Neuronal stem cell (in vitro differentiated cells): ENCODE data around the gene EDC3.

Experiments used
- DNase-seq: peaks from one replicate; pipeline ENCODE4 v3.0.0-alpha.2; 2013; ENCODE audit warnings: low spot score
- H2AFZ ChIP-seq: one replicate; pipeline ENCODE4 v1.6.1; 2013; ENCODE audit warnings: mild to moderate bottlenecking, low read length, inconsistent platforms
- H2AK5ac ChIP-seq: 2 replicates; pipeline ENCODE4 v1.6.1; 2013; ENCODE audit warnings: low read depth, mild to moderate bottlenecking, inconsistent platforms, low read length, moderate library complexity, mixed read lengths
- H2BK120ac ChIP-seq: 2 replicates; pipeline ENCODE4 v1.6.1; 2013; ENCODE audit warnings: low read depth, mild to moderate bottlenecking, inconsistent platforms, low read length, moderate library complexity, mixed read lengths
- H2BK12ac ChIP-seq: one replicate; pipeline ENCODE4 v1.6.1; 2013; ENCODE audit warnings: low read length, inconsistent platforms
- H2BK15ac ChIP-seq: 2 replicates; pipeline ENCODE4 v1.6.1; 2013; ENCODE audit warnings: mild to moderate bottlenecking, low read length, inconsistent platforms, mixed read lengths
- H2BK5ac ChIP-seq: one replicate; pipeline ENCODE4 v1.6.1; 2013; ENCODE audit warnings: inconsistent platforms, mild to moderate bottlenecking, low read length, moderate library complexity
- H3K14ac ChIP-seq: one replicate; pipeline ENCODE4 v1.6.1; 2013; ENCODE audit warnings: low read length, inconsistent platforms
- H3K18ac ChIP-seq: 2 replicates; pipeline ENCODE4 v1.6.1; 2013; ENCODE audit warnings: low read length, inconsistent platforms
- H3K23ac ChIP-seq: 2 replicates; pipeline ENCODE4 v1.6.1; 2013; ENCODE audit warnings: low read depth, mild to moderate bottlenecking, mixed read lengths, low read length, inconsistent platforms; ENCODE audit not compliant: poor library complexity
- H3K27ac ChIP-seq: replicated peaks from 3 replicates; pipeline ENCODE4 v1.5.1; 2013; ENCODE audit warnings: low read length, inconsistent platforms
- H3K27me3 ChIP-seq, 3 experiments: 2 replicates each; pipeline ENCODE4 v1.6.1; 2013; ENCODE audit warnings: low read length in 3 of 3, mild to moderate bottlenecking in 2 of 3, inconsistent platforms in 1 of 3, low read depth in 1 of 3, mixed read lengths in 1 of 3, moderate library complexity in 1 of 3; ENCODE audit not compliant: control insufficient read depth in 3 of 3, insufficient read depth in 3 of 3
- H3K36me3 ChIP-seq, 2 donors: replicated peaks in 1 of 2; 2 replicates each; pipeline ENCODE4 v1.6.1; 2013; ENCODE audit warnings: low read length in 2 of 2; ENCODE audit not compliant: control insufficient read depth in 2 of 2, insufficient read depth in 2 of 2
- H3K4ac ChIP-seq: 2 replicates; pipeline ENCODE4 v1.6.1; 2013; ENCODE audit warnings: inconsistent platforms, mild to moderate bottlenecking, low read length, moderate library complexity
- H3K4me1 ChIP-seq, 2 donors: 1 replicate in 1 of 2; 2 replicates in 1 of 2; pipeline ENCODE4 v1.6.1; 2013; ENCODE audit warnings: low read length in 2 of 2, low read depth in 1 of 2; ENCODE audit not compliant: control insufficient read depth in 2 of 2, insufficient read depth in 1 of 2
- H3K4me2 ChIP-seq: one replicate; pipeline ENCODE4 v1.6.1; 2013; ENCODE audit warnings: mild to moderate bottlenecking, low read length, inconsistent platforms; ENCODE audit not compliant: insufficient read depth, poor library complexity, severe bottlenecking
- H3K4me3 ChIP-seq, 2 donors: 2 replicates each; pipeline ENCODE4 v1.5.1; 2013; ENCODE audit warnings: low read length in 2 of 2, mild to moderate bottlenecking in 2 of 2, inconsistent platforms in 1 of 2, moderate library complexity in 1 of 2
- H3K79me1 ChIP-seq: one replicate; pipeline ENCODE4 v1.6.1; 2013; ENCODE audit warnings: low read depth, mild to moderate bottlenecking, inconsistent platforms, low read length, moderate library complexity
- H3K9ac ChIP-seq: one replicate; pipeline ENCODE4 v1.6.1; 2013; ENCODE audit warnings: mild to moderate bottlenecking, low read depth, low read length, inconsistent platforms; ENCODE audit not compliant: poor library complexity
- H3K9me3 ChIP-seq, 2 donors: replicated peaks in 1 of 2; 2 replicates each; pipeline versions ENCODE3 to v1.6.1; 2013; ENCODE audit warnings: low read length in 2 of 2, mild to moderate bottlenecking in 2 of 2, inconsistent platforms in 1 of 2, low read depth in 1 of 2, mixed read lengths in 1 of 2, moderate library complexity in 1 of 2; ENCODE audit not compliant: control insufficient read depth in 2 of 2, insufficient read depth in 1 of 2
- H4K8ac ChIP-seq: one replicate; pipeline ENCODE4 v1.6.1; 2013; ENCODE audit warnings: low read depth, mild to moderate bottlenecking, inconsistent platforms, low read length, moderate library complexity
- H4K91ac ChIP-seq: one replicate; pipeline ENCODE4 v1.6.1; 2013; ENCODE audit warnings: low read length, low read depth, mild to moderate bottlenecking, inconsistent platforms; ENCODE audit not compliant: poor library complexity
- WGBS, 2 donors: extraction: QIAGEN DNeasy Blood & Tissue Kit; methylation state at CpG; one replicate each; pipeline ENCODE4 v1.1.7; 2013; ENCODE audit warnings: missing lambda C conversion rate in 2 of 2, mixed read lengths in 1 of 2; ENCODE audit not compliant: insufficient read length in 2 of 2, insufficient replicate concordance in 1 of 2; ENCODE audit errors: extremely low coverage in 2 of 2; 5-methylcytosine and 5-hydroxymethylcytosine counted together

The EDC3 gene

GRCh38 chr15:74642348-74642733 is 53.5 kb downstream of the EDC3 start:
- Histone ChIP-seq H4K8ac (no peak overlapping the region), H3K27ac (no peak overlapping the region), H4K91ac (no peak overlapping the region), H3K27me3 (no peaks in the 10 kb centered on the region), H3K4ac (no peak overlapping the region), H2AFZ (no peak overlapping the region), H2BK5ac (no peak overlapping the region), H3K4me1 (peaks cover 8 to 10% of the 10 kb centered on the region in 2 donors), H3K4me2 (no peak overlapping the region), H2BK15ac (no peak overlapping the region), H3K9me3 (no peaks in the 10 kb centered on the region), H3K9ac (no peak overlapping the region), H3K14ac (no peak overlapping the region), H3K79me1 (peaks cover 3% of the 10 kb centered on the region), H2BK120ac (no peak overlapping the region), H3K36me3 (peaks cover 12 to 60% of the 10 kb centered on the region in 2 donors), H2BK12ac (no peak overlapping the region), H3K18ac (no peak overlapping the region), H2AK5ac (no peak overlapping the region), H3K4me3 (no peak overlapping the region), H3K23ac (no peak overlapping the region)
- DNase-seq, result no peak
- WGBS, 2 donors, result no CpG with 5 or more reads among the region's 4 CpGs

GRCh38 chr15:74641151-74641550 is 54.7 kb downstream of the EDC3 start:
- no peak overlapping the region for H3K27ac ChIP-seq
- H3K4ac ChIP-seq, result no peak overlapping the region
- no peak overlapping the region for H3K23ac ChIP-seq
- no peak overlapping the region for H4K8ac ChIP-seq
- H3K36me3 ChIP-seq, result peaks cover 16 to 70% of the 10 kb centered on the region in 2 donors
- no peak overlapping the region for H3K18ac ChIP-seq
- peaks cover 3% of the 10 kb centered on the region for H3K79me1 ChIP-seq
- no peaks in the 10 kb centered on the region for H3K27me3 ChIP-seq
- H2BK5ac ChIP-seq, result no peak overlapping the region
- H3K14ac ChIP-seq, result no peak overlapping the region
- H3K4me1 ChIP-seq, result peaks cover 8 to 10% of the 10 kb centered on the region in 2 donors
- no peak overlapping the region for H2BK120ac ChIP-seq
- no peak overlapping the region for H4K91ac ChIP-seq
- DNase-seq, result no peak
- no peak overlapping the region for H3K4me2 ChIP-seq
- no peak overlapping the region for H2BK15ac ChIP-seq
- no peaks in the 10 kb centered on the region for H3K9me3 ChIP-seq
- WGBS, 2 donors, result no CpG with 5 or more reads among the region's 1 CpG
- H3K9ac ChIP-seq, result no peak overlapping the region
- no peak overlapping the region for H2AK5ac ChIP-seq
- H2BK12ac ChIP-seq, result no peak overlapping the region
- H3K4me3 ChIP-seq, result no peak overlapping the region
- H2AFZ ChIP-seq, result no peak overlapping the region

- no peak overlapping the region for H2AK5ac ChIP-seq
- H3K23ac ChIP-seq, result no peak overlapping the region
- no peak overlapping the region for H3K9ac ChIP-seq
- no peak overlapping the region for H3K14ac ChIP-seq
- no peak overlapping the region for H3K4me2 ChIP-seq
- H2AFZ ChIP-seq, result no peak overlapping the region
- peaks cover 46 to 94% of the 10 kb centered on the region in 2 donors for H3K36me3 ChIP-seq
- peaks cover 3% of the 10 kb centered on the region for H3K79me1 ChIP-seq
- H3K4me1 ChIP-seq, result no peaks in the 10 kb centered on the region
- no peak overlapping the region for H3K4ac ChIP-seq
- H4K91ac ChIP-seq, result no peak overlapping the region
- no peak overlapping the region for H3K27ac ChIP-seq
- H3K9me3 ChIP-seq, result no peaks in the 10 kb centered on the region
- no peak overlapping the region for H4K8ac ChIP-seq
- H3K4me3 ChIP-seq, result no peak overlapping the region
- DNase-seq, result no peak
- no peak overlapping the region for H2BK12ac ChIP-seq
- H2BK15ac ChIP-seq, result no peak overlapping the region
- H3K18ac ChIP-seq, result no peak overlapping the region
- no peak overlapping the region for H2BK5ac ChIP-seq
- H3K27me3 ChIP-seq, result no peaks in the 10 kb centered on the region
- H2BK120ac ChIP-seq, result no peak overlapping the region
- WGBS, 2 donors, result no CpG with 5 or more reads among the region's 1 CpG
Measured at GRCh38 chr15:74636984-74637383, 58.8 kb downstream of the EDC3 start.

DNA sequence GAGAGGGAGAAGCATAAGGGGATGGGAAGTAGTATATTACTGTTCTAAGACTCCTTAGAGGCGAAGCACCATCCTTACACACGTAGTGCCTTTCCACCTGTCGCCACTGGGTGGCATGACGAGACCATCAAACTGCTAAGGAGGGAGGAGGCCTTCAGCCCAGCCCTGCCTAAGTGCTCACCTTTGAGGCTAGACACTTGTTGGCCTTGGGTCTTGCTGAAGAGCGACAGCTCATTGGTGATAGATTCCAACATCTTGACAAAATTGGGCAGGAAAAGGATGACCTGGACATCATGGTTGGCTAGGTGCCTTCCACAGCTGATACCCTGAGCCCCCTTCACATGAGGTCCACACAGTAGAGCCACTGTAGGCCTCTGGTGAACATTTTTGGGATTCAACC is 60.6 kb downstream of the EDC3 start:
- H2BK5ac ChIP-seq, result no peak overlapping the region
- H2AK5ac ChIP-seq, result no peak overlapping the region
- H3K36me3 ChIP-seq, result peaks cover 57 to 97% of the 10 kb centered on the region in 2 donors
- no peak overlapping the region for H3K14ac ChIP-seq
- H3K4ac ChIP-seq, result no peak overlapping the region
- H4K8ac ChIP-seq, result no peak overlapping the region
- H3K27ac ChIP-seq, result no peak overlapping the region
- no peak overlapping the region for H3K23ac ChIP-seq
- H3K79me1 ChIP-seq, result no peaks in the 10 kb centered on the region
- DNase-seq, result peak; percentile 54
- no peak overlapping the region for H2BK15ac ChIP-seq
- WGBS, 2 donors, result no CpG with 5 or more reads among the region's 5 CpGs
- no peaks in the 10 kb centered on the region for H3K4me1 ChIP-seq
- H3K27me3 ChIP-seq, result no peaks in the 10 kb centered on the region
- no peak overlapping the region for H2BK12ac ChIP-seq
- H3K9me3 ChIP-seq, result no peaks in the 10 kb centered on the region
- no peak overlapping the region for H3K4me2 ChIP-seq
- no peak overlapping the region for H2AFZ ChIP-seq
- no peak overlapping the region for H3K18ac ChIP-seq
- no peak overlapping the region for H3K9ac ChIP-seq
- no peak overlapping the region for H4K91ac ChIP-seq
- no peak overlapping the region for H2BK120ac ChIP-seq
- H3K4me3 ChIP-seq, result no peak overlapping the region
